ENCODE data around the gene SERPINA1. TPM values are rescaled to one million over a fixed set of nuclear protein-coding genes. Genes with fewer than 3 reads are reported as not detected.

SERPINA1 gene
- total RNA-seq, 1 donor from 2014 or later, result 3.7 TPM

DNA sequence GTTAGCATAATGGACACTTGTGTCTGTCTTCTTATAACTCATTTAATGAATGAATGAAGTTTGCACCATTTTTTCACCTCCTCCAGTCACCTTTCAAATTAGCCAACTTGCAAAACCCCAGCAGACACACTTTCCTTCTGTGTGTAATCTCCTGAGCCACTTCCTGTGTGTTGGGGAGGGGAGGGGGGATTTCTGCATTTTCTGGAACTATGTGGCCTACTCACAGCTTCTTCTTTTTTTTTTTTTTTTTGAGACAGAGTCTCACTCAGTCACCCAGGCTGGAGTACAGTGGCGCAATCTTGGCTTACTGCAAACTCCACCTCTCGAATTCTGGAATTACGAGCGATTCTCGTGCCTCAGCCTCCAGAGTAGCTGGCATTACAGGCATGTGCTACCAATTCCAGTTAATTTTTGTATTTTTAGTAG, 4.1 kb upstream of the SERPINA1 start:
- Histone ChIP-seq H3K9me3 (ENCODE audit: control insufficient read depth in 3 of 3, low read length in 3 of 3) (no peaks in the 10 kb centered on the region), H3K27ac (ENCODE audit: low read depth, low read length) (no peak overlapping the region), H3K36me3 (ENCODE audit: control insufficient read depth in 3 of 3, insufficient read depth in 3 of 3, low read length in 3 of 3) (no peaks in the 10 kb centered on the region), H3K9ac (ENCODE audit: low read depth in 1 of 3, low read length in 3 of 3) (no peak overlapping the region), H3K4me3 (ENCODE audit: low read length in 3 of 3) (no peak overlapping the region), H3K4me1 (ENCODE audit: control insufficient read depth in 3 of 3, insufficient read depth in 3 of 3, low read length in 3 of 3) (peaks cover 4 to 16% (median 6%) of the 10 kb centered on the region in 3 donors), H3K27me3 (ENCODE audit: control insufficient read depth in 3 of 3, insufficient read depth in 3 of 3, low read length in 3 of 3) (peaks cover 3 to 4% (median 4%) of the 10 kb centered on the region in 3 donors)

DNA sequence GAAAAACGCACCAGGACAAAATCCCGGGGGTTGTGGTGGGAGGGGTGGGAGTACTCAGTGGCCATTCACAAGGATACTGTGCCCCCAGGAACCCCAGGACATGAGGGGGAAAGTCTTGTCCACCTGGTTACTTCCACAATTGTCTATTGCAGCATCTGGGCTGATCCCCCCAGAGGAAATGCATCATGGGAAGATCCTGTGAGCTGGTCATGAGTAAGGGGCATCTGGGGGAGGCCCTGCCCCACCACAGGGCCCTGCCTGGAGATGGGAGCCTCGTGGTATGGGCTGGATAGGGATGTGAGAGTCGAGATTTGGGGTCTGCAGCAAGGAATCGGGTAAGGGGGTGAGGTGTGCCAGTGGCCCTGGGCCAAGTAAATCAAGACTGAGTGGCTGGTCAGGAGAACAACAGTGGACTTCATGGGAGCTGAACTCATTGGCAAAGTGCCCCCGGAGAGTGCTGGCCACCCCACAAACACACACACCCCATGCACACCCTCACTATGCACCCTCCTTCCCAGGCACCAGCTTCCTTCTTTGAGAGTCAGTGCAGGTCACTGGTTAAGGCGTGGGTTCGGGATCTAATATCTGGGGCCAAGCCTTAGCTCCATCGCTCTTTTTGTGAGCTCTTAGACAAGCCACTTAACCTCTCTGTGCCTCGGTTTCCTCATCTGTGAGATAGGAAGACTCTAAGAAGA, 3.0 kb upstream of the SERPINA1 start:
- H3K27ac ChIP-seq (ENCODE audit: low read depth, low read length), result no peak overlapping the region
- no peak overlapping the region for H3K9ac ChIP-seq (ENCODE audit: low read depth in 1 of 3, low read length in 3 of 3)
- H3K9me3 ChIP-seq (ENCODE audit: control insufficient read depth in 3 of 3, low read length in 3 of 3), result no peaks in the 10 kb centered on the region
- H3K27me3 ChIP-seq (ENCODE audit: control insufficient read depth in 3 of 3, insufficient read depth in 3 of 3, low read length in 3 of 3), result peaks cover 0 to 4% (median 4%) of the 10 kb centered on the region in 3 donors
- H3K4me3 ChIP-seq (ENCODE audit: low read length in 3 of 3), result no peak overlapping the region
- H3K36me3 ChIP-seq (ENCODE audit: control insufficient read depth in 3 of 3, insufficient read depth in 3 of 3, low read length in 3 of 3), result no peaks in the 10 kb centered on the region
- H3K4me1 ChIP-seq (ENCODE audit: control insufficient read depth in 3 of 3, insufficient read depth in 3 of 3, low read length in 3 of 3), result peaks cover 4 to 16% (median 6%) of the 10 kb centered on the region in 3 donors

DNA sequence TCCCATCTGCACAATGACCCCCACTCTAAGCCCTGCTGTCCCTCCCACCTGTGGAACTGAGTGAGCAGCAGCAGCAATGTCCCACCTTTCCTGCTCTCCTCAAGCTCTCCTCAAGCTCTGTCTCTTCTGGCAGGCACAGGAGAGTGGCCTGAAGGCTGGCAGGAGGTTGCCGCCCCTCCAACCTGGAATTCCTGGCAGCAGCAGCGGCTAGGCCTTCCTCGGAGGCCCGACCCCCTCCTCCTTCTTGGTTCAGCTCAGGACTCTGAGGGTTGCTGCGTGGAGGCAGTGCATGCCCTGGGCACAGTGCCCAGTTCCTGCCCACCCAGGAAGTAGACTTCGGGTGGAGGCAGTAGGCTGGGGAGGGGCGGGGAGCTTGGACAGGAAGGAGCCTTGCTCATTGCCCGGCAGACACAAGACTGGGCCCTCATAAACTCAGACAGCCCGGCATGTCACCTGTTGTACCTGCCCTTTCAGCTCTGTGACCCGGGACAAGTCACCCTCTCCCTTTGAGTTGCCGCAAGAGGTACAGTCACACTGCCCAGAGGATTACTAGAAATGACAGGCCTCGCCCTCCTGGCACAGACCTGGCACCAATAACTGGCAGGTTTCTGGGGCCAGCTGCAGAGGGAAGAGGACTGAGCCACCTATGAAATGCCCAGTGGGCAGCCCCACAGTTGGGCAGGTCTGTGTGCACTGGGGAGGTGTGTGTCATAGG, 2.1 kb upstream of the SERPINA1 start:
- Histone ChIP-seq H3K4me1 (ENCODE audit: control insufficient read depth in 3 of 3, insufficient read depth in 3 of 3, low read length in 3 of 3) (peaks cover 4 to 16% (median 6%) of the 10 kb centered on the region in 3 donors), H3K36me3 (ENCODE audit: control insufficient read depth in 3 of 3, insufficient read depth in 3 of 3, low read length in 3 of 3) (no peaks in the 10 kb centered on the region), H3K27ac (ENCODE audit: low read depth, low read length) (no peak overlapping the region), H3K4me3 (ENCODE audit: low read length in 3 of 3) (no peak overlapping the region), H3K27me3 (ENCODE audit: control insufficient read depth in 3 of 3, insufficient read depth in 3 of 3, low read length in 3 of 3) (peaks cover 0 to 4% (median 4%) of the 10 kb centered on the region in 3 donors), H3K9ac (ENCODE audit: low read depth in 1 of 3, low read length in 3 of 3) (peak overlapping the region in 1 of 3 donors; percentile 19), H3K9me3 (ENCODE audit: control insufficient read depth in 3 of 3, low read length in 3 of 3) (no peaks in the 10 kb centered on the region)

DNA sequence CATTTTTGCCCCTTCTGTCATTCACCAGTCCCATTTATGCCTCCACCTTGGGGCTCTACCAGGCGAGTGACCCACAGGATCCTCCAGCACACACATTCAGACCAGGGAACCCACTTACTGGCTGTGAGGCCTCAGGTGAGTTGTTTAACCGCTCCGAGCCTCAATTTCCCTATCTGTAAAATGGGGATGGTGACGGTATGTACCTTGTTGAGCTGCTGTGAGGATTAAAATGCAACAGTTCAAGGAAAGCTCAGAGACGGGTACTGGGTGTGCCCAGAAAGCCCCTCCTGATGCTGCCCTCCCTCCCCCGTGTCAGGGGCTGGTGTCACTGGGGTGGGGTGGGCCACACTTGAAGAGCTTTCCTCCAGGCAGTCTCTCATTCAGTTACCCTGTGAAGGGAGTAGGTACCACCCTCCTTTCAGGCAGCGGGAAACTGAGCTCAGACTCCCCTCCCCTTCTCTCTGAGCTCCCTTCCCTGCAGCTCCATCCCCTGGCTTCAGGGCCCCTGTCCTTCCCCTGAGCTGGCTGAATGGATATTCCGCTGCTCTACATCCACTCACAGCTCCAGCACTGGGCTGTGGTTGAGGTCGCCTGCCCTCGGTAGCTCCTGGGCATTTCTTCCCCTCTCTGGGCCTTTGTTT, 1.4 kb upstream of the SERPINA1 start:
- Histone ChIP-seq H3K4me1 (ENCODE audit: control insufficient read depth in 3 of 3, insufficient read depth in 3 of 3, low read length in 3 of 3) (peaks cover 2 to 16% (median 6%) of the 10 kb centered on the region in 3 donors), H3K27me3 (ENCODE audit: control insufficient read depth in 3 of 3, insufficient read depth in 3 of 3, low read length in 3 of 3) (peaks cover 0 to 4% (median 4%) of the 10 kb centered on the region in 3 donors), H3K9ac (ENCODE audit: low read depth in 1 of 3, low read length in 3 of 3) (peak overlapping the region in 1 of 3 donors; percentile 19), H3K4me3 (ENCODE audit: low read length in 3 of 3) (no peak overlapping the region), H3K9me3 (ENCODE audit: control insufficient read depth in 3 of 3, low read length in 3 of 3) (no peaks in the 10 kb centered on the region), H3K27ac (ENCODE audit: low read depth, low read length) (no peak overlapping the region), H3K36me3 (ENCODE audit: control insufficient read depth in 3 of 3, insufficient read depth in 3 of 3, low read length in 3 of 3) (no peaks in the 10 kb centered on the region)

DNA sequence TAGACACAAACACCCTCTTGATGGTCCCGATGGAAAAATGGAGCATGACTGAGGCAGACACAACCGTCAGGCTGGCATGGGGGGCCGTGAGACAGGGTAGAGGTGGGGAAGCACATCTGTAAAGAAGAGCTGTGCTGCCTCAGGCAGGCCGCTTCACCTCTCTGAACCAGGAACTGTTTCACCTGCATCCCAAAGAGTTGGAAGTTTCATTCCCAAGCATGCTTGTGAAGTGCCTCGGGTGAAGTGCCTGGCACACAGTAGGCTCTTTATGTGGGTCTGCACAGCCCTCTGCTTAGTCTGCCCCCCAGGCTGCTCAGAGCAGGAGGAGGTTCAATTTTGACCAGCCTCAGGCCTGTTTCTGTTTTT, 685 bp upstream of the SERPINA1 start:
- Histone ChIP-seq H3K4me1 (ENCODE audit: control insufficient read depth in 3 of 3, insufficient read depth in 3 of 3, low read length in 3 of 3) (peaks cover under 1 to 14% (median 4%) of the 10 kb centered on the region in 3 donors), H3K36me3 (ENCODE audit: control insufficient read depth in 3 of 3, insufficient read depth in 3 of 3, low read length in 3 of 3) (no peaks in the 10 kb centered on the region), H3K27ac (ENCODE audit: low read depth, low read length) (no peak overlapping the region), H3K27me3 (ENCODE audit: control insufficient read depth in 3 of 3, insufficient read depth in 3 of 3, low read length in 3 of 3) (peaks cover 0 to 4% (median 0%) of the 10 kb centered on the region in 3 donors), H3K9me3 (ENCODE audit: control insufficient read depth in 3 of 3, low read length in 3 of 3) (no peaks in the 10 kb centered on the region), H3K9ac (ENCODE audit: low read depth in 1 of 3, low read length in 3 of 3) (no peak overlapping the region), H3K4me3 (ENCODE audit: low read length in 3 of 3) (no peak overlapping the region)

DNA sequence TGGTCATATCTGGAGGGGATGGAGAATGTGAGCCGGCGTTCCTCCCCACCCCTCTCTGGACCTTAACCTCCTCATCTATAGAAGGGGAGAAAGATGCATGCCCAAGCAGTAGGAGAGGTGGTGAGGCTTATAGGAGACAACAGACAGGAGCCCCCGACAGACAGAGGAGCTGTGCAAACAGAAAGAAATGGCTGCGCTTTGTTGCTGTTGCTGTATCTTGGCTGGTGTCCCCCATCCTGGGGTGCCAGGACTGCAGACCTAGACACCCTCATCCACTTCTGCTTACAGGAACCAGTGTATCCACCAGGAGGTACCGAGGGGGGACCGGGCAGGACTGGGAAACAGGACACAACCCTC, 397 bp downstream of the SERPINA1 start:
- Histone ChIP-seq H3K27me3 (ENCODE audit: control insufficient read depth in 3 of 3, insufficient read depth in 3 of 3, low read length in 3 of 3) (no peaks in the 10 kb centered on the region), H3K9me3 (ENCODE audit: control insufficient read depth in 3 of 3, low read length in 3 of 3) (no peaks in the 10 kb centered on the region), H3K4me1 (ENCODE audit: control insufficient read depth in 3 of 3, insufficient read depth in 3 of 3, low read length in 3 of 3) (peaks cover 0 to 6% (median 3%) of the 10 kb centered on the region in 3 donors), H3K9ac (ENCODE audit: low read depth in 1 of 3, low read length in 3 of 3) (no peak overlapping the region), H3K27ac (ENCODE audit: low read depth, low read length) (no peak overlapping the region), H3K4me3 (ENCODE audit: low read length in 3 of 3) (no peak overlapping the region), H3K36me3 (ENCODE audit: control insufficient read depth in 3 of 3, insufficient read depth in 3 of 3, low read length in 3 of 3) (no peaks in the 10 kb centered on the region)

DNA sequence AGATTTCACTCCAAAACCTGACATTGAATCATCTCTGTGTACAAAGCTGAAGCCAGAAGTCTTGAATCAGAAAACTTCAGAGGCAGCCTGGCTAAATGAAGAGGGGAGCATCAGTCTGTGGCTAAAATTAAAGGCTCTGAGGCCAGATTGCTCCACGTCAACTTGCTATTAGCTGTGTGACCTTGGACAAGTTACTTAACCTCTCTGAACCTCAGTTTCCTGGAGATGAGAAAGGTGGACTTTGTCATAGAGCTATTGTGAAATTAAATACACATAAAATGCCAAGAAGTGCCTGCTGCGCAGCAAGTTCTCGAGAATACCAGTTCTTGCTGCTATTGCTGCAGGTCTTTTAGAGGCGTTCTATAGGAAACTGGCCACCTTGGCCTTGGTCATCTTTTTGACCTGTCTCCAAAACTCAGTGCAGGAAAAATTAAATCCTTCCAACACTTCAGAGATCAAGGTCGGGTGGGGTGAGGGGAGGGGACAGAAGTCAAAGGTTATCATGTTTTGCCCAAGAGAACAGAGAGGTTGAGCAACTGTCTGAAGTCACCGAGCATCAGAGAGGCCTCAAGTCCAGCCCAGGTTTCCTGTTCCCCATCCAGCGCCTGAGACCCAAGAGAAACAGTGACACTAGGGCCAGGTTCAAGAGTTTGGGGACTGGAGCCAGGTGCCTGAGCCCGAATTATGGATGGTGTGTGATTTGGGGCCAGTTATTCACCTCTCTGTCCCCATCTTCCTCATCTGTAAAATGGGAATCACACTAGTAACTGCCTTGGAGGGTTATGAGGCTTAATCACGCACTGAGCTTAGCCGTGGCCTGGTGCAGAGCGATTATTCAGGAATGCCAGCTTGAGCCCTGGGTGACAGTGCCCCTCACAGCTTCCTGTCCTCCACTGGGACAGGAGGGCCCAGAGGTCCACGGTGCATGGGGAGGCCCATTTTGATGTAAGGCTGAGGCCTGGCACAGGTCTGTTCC, 1.1 kb downstream of the SERPINA1 start:
- Histone ChIP-seq H3K4me3 (ENCODE audit: low read length in 3 of 3) (no peak overlapping the region), H3K36me3 (ENCODE audit: control insufficient read depth in 3 of 3, insufficient read depth in 3 of 3, low read length in 3 of 3) (no peaks in the 10 kb centered on the region), H3K27ac (ENCODE audit: low read depth, low read length) (no peak overlapping the region), H3K4me1 (ENCODE audit: control insufficient read depth in 3 of 3, insufficient read depth in 3 of 3, low read length in 3 of 3) (peaks cover 0 to 6% (median 3%) of the 10 kb centered on the region in 3 donors), H3K9ac (ENCODE audit: low read depth in 1 of 3, low read length in 3 of 3) (no peak overlapping the region), H3K9me3 (ENCODE audit: control insufficient read depth in 3 of 3, low read length in 3 of 3) (no peaks in the 10 kb centered on the region), H3K27me3 (ENCODE audit: control insufficient read depth in 3 of 3, insufficient read depth in 3 of 3, low read length in 3 of 3) (peaks cover 0 to 4% (median 0%) of the 10 kb centered on the region in 3 donors)

DNA sequence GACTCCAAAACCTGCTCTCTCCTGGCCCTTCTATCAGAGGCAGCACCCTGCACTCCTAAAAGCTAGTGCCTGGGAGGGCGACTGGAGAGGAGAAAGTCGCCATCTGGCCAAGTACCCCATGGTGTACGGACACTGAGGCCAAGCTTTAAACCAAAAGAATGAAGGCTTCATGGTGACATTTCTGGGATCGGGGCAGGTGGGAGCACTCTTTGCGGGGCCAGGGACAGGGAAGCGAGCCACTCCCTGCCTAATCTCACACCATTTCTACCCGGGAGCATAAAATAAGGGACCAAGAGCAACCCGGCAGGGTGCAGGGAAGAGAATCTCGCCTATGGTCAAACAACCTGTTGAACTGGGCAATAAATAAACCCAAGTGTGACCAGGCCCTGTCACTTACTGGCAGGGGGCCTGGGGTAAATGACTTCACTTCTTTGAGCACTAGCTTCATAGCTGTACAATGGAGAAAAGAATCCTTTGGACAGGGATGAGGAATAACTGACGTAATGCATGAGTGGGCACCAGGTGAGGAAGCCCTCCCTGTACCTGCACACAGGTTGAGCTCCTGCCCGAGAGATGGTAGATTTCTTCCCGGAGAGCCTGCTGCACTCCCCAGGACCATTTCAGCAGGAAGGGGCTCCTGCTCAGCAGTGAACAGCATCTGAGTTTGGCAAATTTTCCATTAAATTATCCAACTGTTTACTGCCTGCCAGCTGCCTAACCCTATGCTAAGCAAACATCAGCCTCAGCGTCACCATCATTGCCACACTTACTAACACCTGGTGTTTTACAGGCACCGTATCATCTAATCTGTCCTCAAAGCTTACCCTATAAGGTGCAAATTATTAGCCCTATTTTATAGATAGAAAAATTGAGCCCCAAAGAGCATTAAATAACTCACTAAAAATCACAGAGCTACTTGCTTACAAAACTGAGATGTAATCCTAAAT, 2.0 kb downstream of the SERPINA1 start:
- Histone ChIP-seq H3K9me3 (ENCODE audit: control insufficient read depth in 3 of 3, low read length in 3 of 3) (no peaks in the 10 kb centered on the region), H3K9ac (ENCODE audit: low read depth in 1 of 3, low read length in 3 of 3) (no peak overlapping the region), H3K27ac (ENCODE audit: low read depth, low read length) (no peak overlapping the region), H3K27me3 (ENCODE audit: control insufficient read depth in 3 of 3, insufficient read depth in 3 of 3, low read length in 3 of 3) (peaks cover 0 to 4% (median 0%) of the 10 kb centered on the region in 3 donors), H3K36me3 (ENCODE audit: control insufficient read depth in 3 of 3, insufficient read depth in 3 of 3, low read length in 3 of 3) (no peaks in the 10 kb centered on the region), H3K4me3 (ENCODE audit: low read length in 3 of 3) (no peak overlapping the region), H3K4me1 (ENCODE audit: control insufficient read depth in 3 of 3, insufficient read depth in 3 of 3, low read length in 3 of 3) (peaks cover 0 to 6% (median 3%) of the 10 kb centered on the region in 3 donors)
